Astrocyte of the cerebellum (primary cell): ENCODE measurements around the gene CYSTM1.

ENCODE experiments used
- DNase-seq: peaks from one replicate; pipeline ENCODE4 v3.0.0-alpha.2; 2011; ENCODE audit warnings: low read depth
- H3K4me3 ChIP-seq: 2 replicates; pipeline ENCODE4 v1.5.1; 2011; ENCODE audit warnings: mild to moderate bottlenecking, low read depth, low read length, moderate library complexity
- in situ Hi-C: cut with HindIII; loops from 2 replicates; pipeline ENCODE4 v1.10.0; 2017; ENCODE audit warnings: low sequenced_read_pairs
- TF ChIP-seq, protein P1 (sequence below): IDR thresholded peaks from 2 replicates; pipeline ENCODE4 v1.5.1; 2012; ENCODE audit warnings: low read length, low read depth, moderate library complexity, mild to moderate bottlenecking; ENCODE audit errors: missing control alignments

Gene CYSTM1

GRCh38 chr5:140174465-140175366, at the start of gene CYSTM1:
TSS of gene CYSTM1 (plus strand) at chr5:140175188. CDS start at chr5:140194466, 19,278 bp downstream.
- TF ChIP-seq, protein P1, sequence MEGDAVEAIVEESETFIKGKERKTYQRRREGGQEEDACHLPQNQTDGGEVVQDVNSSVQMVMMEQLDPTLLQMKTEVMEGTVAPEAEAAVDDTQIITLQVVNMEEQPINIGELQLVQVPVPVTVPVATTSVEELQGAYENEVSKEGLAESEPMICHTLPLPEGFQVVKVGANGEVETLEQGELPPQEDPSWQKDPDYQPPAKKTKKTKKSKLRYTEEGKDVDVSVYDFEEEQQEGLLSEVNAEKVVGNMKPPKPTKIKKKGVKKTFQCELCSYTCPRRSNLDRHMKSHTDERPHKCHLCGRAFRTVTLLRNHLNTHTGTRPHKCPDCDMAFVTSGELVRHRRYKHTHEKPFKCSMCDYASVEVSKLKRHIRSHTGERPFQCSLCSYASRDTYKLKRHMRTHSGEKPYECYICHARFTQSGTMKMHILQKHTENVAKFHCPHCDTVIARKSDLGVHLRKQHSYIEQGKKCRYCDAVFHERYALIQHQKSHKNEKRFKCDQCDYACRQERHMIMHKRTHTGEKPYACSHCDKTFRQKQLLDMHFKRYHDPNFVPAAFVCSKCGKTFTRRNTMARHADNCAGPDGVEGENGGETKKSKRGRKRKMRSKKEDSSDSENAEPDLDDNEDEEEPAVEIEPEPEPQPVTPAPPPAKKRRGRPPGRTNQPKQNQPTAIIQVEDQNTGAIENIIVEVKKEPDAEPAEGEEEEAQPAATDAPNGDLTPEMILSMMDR, result no peak
- peak; percentile 75 for DNase-seq
- in situ Hi-C loops, result no loop called here
- H3K4me3 ChIP-seq, result peak within 1 kb of the TSS; percentile 92

- no peak within 1 kb of the TSS for H3K4me3 ChIP-seq
- in situ Hi-C loops, result no loop called here
- TF ChIP-seq, protein P1, result no peak
- no peak for DNase-seq
Observed at GRCh38 chr5:140125637-140126036, 49.4 kb upstream of the CYSTM1 start, which contains the start of gene IGIP. TSS of gene IGIP (plus strand) at chr5:140125937. CDS start at chr5:140128477, 2,540 bp downstream.

GRCh38 chr5:140126315-140127012, 48.5 kb upstream of the CYSTM1 start:
- in situ Hi-C loops, result no loop called here
- TF ChIP-seq, protein P1, result no peak
- no peak overlapping the region for H3K4me3 ChIP-seq
- DNase-seq, result no peak

- TF ChIP-seq, protein P1, result no peak
- no peak overlapping the region for H3K4me3 ChIP-seq
- DNase-seq, result no peak
- in situ Hi-C loops, result no loop called here
Observed at GRCh38 chr5:140128376-140128775, 46.6 kb upstream of the CYSTM1 start.

DNA sequence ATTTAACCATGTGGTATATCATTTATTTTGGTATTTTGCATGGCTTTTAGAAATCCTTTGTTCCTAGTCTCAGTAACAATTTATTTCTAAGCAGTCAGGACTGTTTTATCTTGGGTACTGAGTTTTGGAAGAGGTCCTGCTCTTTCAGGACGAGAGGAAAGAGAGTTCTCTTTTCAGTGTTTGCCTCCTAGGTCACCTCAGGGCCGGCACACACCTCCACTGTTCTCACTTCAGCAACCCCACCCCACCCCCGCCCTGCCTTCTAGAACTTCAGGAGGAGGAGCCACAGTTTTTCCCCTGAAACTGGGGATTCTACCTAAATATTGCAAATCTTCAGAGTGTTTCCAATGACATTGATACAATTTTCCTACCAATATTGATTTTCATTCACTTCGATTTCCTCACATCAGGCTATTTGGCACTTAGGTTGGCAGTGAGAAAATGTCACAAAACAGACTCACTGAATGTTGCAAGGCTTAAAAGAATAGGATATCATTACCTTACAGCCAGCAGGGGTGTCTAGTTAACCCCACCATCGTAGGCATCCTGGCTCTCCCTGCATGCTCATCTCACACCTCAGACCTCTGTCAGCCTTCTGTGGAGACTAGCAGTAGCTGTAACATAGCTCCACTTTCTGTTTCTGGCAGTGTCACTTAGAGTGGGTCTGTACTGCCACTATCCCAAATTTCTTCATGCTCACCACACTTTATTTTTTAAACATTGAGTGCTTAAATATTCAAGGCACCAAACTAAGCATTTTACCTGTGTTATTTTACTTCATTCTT, 43.8 kb upstream of the CYSTM1 start:
- no peak overlapping the region for H3K4me3 ChIP-seq
- in situ Hi-C loops, result no loop called here
- no peak for DNase-seq
- TF ChIP-seq, protein P1, result no peak

- in situ Hi-C loops, result no loop called here
- peak; percentile 90 for DNase-seq
- no peak overlapping the region for H3K4me3 ChIP-seq
- TF ChIP-seq, protein P1, result no peak
Observed at GRCh38 chr5:140131967-140132409, 43.0 kb upstream of the CYSTM1 start.
